Smooth muscle cell of the brain vasculature (primary cell): ENCODE data around the gene USP1.

Experiments used
- DNase-seq: peaks from one replicate; pipeline ENCODE4 v3.0.0-alpha.2; 2012; ENCODE audit warnings: low read depth, low spot score

The USP1 gene, protein sequence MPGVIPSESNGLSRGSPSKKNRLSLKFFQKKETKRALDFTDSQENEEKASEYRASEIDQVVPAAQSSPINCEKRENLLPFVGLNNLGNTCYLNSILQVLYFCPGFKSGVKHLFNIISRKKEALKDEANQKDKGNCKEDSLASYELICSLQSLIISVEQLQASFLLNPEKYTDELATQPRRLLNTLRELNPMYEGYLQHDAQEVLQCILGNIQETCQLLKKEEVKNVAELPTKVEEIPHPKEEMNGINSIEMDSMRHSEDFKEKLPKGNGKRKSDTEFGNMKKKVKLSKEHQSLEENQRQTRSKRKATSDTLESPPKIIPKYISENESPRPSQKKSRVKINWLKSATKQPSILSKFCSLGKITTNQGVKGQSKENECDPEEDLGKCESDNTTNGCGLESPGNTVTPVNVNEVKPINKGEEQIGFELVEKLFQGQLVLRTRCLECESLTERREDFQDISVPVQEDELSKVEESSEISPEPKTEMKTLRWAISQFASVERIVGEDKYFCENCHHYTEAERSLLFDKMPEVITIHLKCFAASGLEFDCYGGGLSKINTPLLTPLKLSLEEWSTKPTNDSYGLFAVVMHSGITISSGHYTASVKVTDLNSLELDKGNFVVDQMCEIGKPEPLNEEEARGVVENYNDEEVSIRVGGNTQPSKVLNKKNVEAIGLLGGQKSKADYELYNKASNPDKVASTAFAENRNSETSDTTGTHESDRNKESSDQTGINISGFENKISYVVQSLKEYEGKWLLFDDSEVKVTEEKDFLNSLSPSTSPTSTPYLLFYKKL

DNA sequence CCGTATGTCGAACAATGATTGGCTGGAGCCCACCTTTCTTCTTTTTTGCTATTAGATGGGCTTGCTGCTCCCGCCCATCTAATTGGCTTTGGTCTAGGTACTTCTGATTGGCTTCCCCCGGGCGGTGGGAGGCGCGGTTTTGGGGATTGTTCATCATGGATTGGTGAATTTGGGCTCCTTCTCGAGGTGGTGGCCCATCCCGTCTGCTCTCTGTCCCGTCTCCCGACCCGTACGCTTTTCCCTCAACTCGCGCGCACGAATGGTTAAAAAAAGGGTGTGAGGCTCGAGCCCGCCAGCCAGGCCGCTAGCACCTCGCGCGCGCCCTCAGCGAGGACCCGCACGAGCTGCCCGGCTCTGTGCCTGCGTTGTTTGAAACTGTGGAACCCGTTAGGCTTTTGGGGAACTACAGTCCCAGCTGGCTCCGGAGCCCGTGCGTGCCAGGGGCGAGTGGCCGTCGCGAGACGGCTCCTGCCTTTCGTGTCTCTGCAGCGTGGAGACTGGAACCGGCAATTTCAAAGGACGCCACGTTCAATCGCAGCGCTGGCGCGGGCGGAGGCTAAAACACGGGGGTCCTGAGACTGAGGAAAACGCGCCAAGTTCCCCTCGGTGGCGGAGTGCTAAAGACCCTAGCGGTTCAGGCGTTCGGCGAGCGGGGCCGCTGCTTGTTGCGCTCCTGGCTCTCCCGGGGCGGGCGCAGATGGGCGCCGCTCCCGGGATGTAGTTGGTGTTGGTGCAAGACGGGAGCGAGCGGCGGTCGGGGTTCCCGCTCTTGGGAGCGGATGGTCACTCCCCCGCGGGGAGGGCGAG is at the start of gene USP1:
Gene USP1, plus strand, starts transcription at position 584 of the 807 bp plus-strand sequence. CDS start 2,819 bp downstream, outside the sequence.
- DNase-seq, result peak; percentile 98

DNA sequence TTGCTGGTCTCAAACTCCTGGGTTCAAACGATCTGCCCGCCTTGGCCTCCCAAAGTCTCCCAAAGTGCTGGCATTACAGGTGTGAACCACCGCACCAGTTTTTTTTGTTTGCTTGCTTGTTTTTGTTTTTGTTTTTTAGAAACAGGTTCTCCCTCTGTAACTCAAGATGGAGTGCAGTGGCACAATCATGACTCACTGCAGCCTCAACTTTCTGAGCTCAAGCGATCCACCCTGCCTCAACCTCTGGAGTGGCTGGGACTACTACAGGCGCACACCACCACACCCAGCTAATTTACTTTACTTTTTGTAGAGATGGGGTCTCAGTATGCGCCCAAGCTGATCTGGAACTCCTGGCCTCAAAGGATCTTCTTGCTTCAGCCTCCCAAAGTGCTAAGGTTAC is 47.3 kb upstream of the USP1 start:
- no peak for DNase-seq

DNA sequence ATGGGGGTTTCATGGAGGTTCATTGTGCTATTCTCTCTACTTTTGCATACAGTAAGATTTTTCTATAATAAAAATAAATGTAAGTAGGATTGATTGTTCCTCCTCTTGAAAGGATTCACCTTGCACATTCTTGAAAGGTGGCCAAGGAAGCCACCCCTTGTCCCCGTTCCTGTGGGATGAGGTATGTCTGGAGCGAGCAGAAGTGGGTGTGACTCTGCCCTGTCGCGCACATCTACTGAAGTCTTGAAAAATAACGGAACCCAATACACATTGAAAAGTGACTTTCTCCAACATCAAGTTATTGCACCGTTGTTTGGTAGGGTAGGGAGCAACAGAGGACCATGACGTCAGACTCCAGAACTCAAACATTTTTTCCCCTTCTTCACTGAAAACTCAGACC is 46.8 kb upstream of the USP1 start:
- no peak for DNase-seq

DNA sequence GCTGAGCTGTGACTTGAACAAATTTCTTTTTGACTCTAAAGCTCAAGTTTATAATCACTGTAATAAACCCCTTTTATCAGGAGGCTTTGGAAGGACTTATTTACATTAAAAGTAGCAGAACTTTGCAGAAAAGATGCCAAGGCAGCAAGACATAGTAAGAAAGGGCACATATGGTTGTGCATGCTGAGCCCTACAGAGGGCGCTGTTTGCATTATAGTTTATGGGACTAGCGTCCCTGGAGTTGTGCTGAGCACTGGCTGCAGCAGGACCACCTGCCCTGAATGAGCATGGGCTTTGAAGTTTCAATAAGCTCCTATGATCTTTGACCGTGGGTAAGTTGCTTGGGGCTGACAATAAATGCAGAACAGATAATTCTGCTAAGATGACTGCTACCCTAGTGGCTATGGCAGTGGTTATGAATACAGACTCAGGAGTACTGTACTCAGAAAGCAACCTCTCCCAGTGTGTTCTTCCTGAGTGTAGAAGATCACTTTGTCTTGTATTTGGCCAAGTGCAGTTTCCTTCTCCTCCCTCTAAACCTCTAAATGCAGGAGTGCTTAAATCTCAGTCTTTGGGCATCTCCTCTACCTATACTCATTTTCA is 45.4 kb upstream of the USP1 start:
- DNase-seq, result no peak

DNA sequence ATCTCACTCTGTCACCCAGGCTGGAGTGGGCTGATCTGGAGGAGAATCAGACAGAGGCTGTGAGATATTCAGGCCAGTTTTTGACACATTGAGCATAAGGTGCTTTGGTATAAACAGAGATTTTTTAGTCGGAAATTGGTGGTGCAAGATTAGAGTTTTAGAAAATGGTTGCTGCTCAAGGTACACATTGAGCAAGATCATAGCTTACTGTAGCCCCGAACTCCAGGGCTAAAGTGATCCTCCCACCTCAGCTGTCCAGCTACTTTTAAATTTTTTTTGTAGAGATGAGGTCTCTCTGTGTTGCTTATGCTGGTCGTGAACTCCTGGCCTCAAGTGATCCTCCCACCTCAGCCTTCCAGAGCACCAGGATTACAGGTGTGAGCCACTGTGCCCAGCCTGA is 43.9 kb upstream of the USP1 start:
- no peak for DNase-seq

DNA sequence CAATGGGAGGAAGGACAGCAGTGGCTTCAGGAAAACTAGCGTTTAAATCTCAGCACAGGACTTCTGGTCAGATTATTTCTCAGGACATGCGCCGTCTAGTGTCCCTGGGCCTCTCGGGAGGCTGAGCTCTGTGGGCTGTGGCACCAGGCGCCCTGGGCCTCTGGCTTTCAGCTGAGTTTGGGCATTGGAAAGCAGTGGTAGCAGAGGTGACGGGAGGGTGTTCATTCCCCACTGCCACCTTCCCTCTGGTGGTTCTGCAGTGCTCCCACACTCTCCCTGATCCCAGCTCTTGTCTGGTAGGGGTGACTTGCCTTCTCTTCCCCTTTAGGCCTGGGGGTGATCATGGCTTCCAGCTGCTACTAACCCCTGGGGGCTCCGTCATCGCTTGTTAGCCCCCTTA is 42.2 kb upstream of the USP1 start:
- DNase-seq, result no peak

DNA sequence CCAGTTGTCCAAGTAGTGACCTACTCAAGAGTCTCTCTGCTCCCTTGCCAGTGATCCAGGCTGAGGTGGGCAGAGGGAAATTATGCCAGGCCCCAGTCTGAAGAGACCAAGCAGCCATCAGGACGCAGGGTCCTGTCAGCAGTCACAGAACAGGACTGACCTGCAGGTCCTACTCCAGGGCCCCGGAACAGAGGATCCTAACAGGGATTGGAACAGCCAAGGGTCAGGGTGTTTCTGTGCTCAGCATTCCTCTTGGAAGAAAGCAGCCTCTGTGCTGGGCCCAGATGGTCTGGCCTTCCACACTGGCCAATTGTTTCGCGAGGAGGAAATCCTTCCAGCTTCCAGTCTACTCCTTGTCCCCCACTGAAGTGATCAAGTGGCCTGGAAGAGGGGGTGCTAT is 41.6 kb upstream of the USP1 start:
- DNase-seq, result no peak

DNA sequence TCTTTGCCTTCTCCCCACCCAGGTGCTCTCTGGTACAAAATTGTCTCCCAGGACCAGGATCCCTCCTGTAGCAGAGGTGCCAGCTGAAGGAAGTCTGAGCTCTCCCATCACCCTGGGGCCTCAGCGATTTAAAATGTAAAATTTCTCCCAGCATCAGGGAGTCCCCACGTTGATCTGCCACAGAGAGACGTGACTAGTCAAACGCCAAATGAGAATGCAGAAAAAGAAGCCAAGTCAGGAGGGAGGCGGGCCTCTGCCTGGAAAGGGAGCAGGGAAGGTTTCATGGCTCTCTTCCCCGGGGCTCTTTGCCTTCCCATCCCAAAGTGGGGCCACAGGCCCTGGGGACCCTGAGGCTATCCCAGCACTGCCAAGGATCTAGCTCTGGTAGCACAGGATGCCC is 40.0 kb upstream of the USP1 start:
- DNase-seq, result no peak

DNA sequence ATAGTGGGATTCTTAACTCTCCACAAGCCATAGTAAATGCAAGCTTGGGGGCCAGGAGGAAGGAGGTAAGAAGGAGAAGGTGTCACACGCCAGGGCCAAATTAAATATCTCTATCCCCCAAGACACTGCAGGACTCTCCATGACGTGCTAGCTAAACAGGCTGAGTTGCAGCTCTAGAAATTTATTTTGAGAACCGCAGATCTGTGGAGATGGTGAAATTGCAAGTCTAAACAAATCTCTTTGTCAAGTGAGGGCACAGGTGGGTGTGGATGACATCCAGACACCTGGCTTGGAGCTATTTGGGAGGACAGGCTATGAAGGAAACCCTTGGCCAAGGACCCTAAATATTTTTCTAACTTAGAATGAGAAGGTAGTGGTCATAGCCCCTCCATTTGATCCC is 39.5 kb upstream of the USP1 start:
- DNase-seq, result no peak

DNA sequence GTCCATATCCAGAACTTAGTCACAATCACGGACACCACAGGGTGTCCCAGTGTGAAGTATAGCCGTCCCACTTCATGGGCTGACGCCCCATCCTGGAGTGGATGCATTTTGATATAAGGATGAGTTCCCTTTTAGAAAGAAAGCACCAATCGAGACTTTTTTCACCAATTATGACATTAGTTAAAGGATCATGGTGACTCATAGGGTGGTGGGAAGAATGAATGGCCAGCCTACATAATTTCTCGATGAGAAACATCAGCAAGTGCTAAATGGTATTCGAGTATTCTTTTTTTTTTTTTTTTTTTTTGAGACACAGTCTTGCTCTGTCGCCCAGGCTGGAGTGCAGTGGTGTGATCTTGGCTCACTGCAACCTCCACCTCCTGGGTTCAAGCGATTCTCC is 38.5 kb upstream of the USP1 start:
- DNase-seq, result no peak

DNA sequence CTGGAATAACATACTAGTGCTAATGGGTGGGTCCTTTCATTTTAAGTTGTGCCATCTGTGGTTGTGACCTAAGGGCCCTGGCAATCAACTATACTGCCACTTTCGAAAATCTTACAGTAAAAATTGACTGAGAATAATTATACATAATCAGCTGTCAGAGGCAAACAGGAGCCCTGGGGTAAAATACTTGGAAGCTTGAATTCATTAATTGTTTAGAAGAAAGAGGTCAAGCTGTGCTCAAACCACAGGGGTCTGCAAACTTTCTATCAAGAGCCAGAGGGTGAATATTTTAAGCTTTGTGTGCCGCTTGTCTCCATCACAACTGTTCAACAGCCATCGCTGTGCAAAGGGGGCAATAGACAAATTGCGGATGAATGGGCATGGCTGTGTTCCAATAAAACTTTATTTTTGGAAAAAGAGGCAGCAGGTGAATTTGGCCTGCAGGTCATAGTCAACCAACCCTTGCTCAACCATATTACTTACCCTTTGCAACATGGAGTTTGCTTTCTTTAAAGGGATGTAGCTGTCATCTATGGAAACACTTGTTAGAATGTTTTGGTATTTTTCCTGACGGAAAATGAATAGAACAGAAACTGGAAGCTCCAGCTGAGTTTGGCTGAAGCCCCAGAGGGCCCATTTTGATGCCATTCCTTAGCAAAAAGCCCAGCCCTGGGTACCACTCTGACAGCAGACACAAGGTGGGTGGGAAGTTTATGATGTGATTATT is 35.7 kb upstream of the USP1 start:
- DNase-seq, result no peak

DNA sequence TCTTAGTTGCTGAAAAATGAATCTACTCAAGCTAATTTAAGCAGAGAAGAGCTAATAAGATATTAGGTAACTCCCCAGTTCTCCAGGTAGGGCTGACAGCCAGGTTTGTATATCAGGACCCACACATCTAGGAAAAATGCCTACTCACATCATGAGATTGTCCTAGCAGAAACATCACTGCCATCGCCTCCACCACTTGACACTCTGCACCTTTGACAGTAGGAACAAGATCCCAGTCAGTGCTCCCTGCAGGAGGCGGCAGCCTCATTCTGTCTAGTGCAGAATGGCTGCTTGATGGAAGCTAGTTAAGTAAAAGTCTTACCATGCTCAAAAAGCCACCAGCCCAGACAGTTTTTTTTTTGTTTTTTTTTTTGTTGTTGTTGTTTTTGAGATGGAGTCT is 31.6 kb upstream of the USP1 start:
- no peak for DNase-seq

DNA sequence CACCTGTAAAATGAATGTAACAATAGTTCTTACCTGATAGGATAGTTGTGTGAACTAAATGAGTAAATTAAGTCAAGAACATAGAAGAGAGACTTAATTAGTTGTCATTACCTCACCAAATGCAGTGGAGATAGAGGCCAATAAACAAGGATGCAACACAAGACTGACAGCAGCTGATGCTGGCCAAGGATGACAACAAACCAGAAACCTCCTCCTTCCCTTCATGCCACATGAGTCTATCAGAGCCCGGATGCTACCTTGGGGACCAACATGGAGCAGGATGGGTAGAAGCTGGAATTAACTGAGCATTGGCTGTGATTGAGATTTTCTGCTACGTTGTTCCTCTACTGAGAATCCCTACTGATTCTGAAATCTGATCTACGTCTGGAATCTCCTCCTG is 30.3 kb upstream of the USP1 start:
- DNase-seq, result no peak

DNA sequence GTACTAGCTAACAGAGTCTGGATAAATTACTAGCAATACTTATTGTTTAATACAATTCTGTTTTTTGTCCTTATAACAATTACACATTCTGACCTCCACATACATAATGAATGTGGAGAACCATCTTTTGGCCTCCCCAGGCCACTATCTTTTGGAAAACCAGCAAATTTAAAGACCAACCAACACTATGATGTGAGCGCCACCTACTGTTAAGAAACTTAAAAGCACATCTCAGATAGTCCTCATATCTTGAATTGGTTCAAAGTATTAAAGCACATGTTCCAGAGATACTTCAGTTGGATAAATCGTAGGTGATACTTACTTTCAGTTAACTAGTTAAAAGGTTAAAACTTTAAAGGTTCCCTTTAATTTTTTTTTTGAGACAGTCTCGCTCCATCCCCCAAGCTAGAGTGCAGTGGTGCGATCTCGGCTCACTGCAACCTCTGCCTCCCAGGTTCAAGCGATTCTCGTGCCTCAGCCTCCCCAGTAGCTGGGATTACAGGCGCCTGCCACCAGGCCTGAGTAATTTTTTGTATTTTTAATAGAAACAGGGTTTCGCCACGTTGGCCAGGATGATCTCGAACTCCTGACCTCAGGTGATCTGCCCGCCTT is 29.3 kb upstream of the USP1 start:
- DNase-seq, result peak; percentile 35

DNA sequence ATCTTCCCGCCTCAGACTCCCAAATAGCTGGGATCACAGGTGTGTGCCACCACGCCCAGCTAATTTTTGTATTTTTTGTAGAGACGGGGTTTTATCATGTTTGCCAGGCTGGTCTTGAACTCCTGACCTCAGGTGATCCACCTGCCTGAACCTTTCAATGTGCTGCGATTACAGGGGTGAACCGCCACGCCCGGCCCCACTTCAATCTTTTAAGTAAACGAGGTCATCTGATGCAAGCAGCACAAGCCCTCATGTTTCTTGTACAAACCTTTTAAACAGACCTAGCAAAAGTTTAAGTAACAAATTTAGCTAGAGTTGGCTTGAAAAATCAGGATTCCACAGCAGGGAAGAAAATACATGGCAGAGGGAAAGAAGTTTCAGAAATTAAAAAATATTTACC is 21.2 kb upstream of the USP1 start:
- DNase-seq, result no peak

DNA sequence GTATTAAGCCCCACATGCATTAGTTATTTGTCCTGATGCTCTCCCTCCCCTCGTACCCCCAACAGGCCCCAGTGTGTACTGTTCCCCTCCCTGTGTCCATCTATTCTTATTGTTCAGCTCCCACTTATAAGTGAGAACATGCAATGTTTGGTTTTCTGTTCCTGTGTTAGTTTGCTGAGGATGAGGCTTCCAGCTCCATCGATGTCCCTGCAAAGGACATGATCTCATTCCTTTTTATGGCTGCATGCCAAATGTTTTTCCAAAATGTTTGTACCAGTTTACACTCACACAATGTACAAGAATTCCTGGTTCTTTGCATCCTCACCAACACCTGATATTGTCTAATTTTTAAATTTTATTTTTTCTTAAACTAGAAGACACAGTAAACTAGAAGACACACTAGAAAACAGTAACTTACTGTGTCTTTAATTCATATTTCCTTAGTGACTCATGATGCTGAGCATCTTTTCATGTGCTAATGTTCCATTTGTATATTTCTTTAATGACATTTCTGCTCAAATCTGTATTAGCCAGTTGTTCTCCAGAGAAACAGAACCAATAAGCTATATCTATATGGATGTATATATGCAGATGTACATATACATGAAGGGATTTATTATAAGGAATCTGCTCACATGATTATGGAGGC is 19.4 kb upstream of the USP1 start:
- DNase-seq, result no peak

DNA sequence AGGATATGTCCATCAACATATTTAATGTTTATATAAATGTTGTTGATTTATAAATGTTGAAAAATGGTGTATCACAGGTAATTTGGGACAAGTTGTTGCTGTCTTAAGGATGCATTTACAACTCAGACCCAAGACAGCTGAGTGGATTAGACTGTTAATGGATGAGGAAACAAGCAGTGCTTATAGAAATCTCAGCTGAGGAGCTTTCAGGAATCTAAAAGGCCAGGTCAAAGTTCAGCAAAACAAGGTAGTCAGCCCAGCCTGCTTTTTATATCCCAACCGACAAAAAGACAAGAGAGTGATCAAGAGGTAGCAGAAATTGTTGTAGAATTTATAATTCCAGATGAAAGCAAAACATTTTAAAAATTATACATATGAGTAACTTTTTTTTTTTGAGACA is 16.6 kb upstream of the USP1 start:
- DNase-seq, result no peak

DNA sequence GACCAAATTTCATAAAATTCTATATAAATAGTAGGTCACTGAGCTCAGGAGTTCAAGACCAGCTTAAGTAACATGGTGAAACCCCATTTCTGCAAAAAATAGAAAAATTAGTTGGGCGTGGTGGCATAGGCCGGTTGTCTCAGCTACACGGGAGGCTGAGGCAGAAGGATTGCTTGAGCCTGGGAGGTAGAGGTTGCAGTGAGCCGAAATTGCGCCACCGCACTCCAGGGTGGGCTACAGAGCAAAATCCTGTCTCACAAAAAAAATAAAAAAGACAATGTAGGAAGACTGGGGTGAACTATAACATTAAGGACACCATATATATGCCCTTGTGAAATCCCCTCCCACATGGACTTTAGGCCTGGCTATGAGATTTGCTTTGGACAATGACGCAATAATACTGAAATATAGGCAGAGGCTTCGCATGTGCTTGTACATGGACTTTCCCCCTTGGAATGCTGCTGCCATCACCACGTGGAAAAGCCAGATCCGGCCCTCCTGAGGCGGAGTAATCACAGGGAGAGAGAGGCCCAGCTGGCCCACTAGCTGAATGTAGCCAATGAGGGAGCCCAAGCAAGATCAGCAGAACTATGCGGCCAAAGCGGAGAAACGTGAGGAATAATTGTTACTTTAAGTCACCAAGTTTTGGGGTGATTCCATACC is 13.1 kb upstream of the USP1 start:
- DNase-seq, result no peak

DNA sequence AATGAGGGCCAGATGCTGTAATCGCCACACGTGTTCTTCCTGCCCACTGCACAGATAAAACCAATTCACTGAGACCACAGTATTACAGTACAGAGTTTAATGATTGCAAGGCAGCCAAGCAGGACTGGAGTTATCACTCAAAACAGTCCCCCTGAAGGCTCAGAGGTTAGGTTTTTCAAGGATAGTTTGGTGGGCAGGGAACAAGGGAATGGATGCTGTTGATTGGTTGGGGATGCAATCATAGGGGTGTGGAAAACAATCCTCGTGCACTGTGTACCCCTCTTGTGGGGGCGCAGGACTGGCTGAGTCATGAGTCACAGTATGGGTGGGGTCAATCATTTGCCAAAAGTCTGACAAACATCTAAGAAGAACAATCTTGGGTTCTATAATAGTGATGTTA is 12.4 kb upstream of the USP1 start:
- no peak for DNase-seq

DNA sequence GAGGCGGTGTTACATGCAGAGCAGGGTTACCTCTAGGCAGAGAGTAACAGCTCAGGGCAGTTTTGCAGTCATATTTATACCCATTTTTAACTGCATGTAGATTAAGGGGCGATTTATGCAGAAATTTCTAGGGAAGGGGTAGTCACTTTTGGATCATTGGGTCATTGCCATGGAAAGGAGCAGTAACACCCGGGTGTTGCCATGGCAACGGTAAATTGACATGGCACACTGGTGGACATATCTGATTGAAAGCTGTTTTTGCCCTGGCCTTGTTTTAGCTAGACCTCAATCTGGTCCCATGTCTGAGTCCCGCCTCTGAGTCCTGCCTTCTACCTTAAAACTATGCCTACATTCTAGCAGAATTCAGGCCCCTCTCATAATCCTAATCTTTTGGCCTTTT is 11.8 kb upstream of the USP1 start:
- DNase-seq, result no peak
